GM19099 (cell line): Measurements from ENCODE around the gene DCST2.

Source experiments
- POLR2A ChIP-seq: IDR thresholded peaks from 3 replicates; pipeline ENCODE4 v1.6.1; 2011; ENCODE audit warnings: low read depth; ENCODE audit not compliant: insufficient read length; ENCODE audit errors: extremely low read depth

The DCST2 gene

DNA sequence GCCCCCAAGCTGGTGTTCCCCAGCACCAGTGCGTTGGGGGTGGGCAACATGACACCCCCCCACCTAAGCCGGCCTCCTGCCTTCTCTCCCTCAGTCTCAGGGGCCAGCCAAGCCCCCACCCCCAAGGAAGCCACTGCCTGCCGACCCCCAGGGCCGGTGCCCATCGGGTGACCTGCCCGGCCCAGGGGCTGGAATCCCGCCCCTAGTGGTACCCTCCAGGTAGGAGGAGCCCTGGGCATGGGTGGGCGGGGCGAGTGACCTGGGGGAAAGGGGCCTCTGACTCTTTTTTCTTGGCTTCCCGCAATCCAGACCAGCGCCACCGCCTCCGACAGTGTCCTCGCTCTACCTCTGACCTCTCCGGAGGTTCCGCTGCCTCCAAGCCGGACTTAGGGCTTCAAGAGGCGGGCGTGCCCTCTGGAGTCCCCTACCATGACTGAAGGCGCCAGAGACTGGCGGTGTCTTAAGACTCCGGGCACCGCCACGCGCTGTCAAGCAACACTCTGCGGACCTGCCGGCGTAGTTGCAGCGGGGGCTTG, 28.6 kb upstream of the DCST2 start:
- TF ChIP-seq POLR2A: no peak

DNA sequence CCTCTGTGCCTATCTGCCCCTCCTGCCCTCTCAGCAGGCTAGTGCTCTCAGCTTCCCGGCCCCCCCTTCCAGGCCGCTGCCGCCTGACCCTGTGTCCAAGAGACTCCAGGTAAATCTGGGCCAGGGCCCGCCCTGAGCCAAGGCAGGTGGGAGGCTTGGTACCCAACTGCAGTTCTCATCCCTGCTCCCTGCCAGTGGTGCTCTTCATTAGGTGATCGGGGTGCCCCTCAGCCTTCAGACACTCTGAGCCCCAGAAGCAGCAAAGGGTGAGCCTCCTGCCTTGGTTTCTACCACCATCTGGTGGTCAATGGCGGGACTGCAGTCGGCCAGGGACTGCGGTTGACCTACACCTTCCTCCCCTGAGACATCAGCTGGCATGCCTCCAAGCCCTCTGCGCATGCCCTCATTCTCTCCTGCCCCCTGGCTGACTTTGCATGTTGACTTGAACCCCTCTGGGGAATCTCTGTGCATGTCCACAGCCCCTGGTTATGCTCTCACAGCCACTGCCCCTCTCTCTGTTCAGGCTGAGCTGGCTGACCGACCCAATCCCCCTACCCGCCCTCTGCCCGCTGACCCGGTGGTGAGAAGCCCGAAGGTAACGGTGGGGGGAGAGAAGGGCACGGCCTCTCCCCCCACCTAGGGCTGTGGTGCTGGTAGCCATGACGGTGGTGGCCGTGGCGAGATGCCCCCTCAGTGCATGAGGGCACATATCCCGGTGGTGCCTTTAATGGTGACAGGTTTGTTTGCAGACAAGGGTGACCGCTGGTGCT, 28.0 kb upstream of the DCST2 start:
- no peak for TF ChIP-seq POLR2A

DNA sequence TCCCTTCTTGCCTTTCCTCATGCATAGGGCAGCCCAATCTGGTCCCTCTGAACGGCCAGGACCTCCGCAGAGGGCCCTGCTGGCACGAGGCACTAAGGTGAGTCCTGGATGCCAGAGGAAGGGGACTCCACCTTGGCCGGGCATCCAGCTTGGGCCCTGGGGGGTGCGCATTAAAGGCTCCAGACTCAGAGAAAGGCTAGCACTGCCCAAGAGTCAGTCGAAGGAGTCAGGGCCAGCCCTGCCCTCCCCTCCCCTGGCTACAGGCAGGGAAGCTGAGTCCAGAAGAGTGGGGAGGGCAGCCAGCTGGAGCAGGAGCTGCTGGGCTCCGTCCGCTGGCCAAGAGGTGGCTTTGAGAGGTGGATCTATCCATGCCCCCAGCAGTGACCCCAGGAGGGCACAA, 27.2 kb upstream of the DCST2 start:
- TF ChIP-seq POLR2A: no peak

DNA sequence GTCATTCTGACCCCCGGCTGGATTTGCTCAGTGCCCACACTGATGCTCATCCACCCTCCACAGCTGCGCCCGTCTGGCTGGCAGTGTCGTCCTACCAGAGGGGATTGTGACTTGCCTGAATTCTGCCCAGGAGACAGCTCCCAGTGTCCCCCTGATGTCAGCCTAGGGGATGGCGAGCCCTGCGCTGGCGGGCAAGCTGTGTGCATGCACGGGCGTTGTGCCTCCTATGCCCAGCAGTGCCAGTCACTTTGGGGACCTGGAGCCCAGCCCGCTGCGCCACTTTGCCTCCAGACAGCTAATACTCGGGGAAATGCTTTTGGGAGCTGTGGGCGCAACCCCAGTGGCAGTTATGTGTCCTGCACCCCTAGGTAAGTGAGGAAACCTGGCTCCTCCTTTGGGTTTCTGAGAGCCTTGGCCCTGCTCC, 24.2 kb upstream of the DCST2 start:
- TF ChIP-seq POLR2A: no peak

DNA sequence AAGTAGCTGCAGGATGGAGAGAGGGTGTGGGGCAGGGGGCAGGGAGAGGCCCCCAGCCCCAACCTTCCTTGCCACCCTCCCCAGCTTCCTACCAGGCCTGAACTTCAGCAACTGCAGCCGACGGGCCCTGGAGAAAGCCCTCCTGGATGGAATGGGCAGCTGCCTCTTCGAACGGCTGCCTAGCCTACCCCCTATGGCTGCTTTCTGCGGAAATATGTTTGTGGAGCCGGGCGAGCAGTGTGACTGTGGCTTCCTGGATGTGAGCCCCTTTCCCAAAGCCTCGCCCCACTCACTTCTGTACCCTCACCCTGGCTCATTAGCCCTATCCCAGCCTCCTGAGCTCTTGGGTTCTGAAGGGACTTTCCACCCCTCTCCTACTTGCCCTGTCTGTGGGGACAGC, 23.5 kb upstream of the DCST2 start:
- no peak for TF ChIP-seq POLR2A

DNA sequence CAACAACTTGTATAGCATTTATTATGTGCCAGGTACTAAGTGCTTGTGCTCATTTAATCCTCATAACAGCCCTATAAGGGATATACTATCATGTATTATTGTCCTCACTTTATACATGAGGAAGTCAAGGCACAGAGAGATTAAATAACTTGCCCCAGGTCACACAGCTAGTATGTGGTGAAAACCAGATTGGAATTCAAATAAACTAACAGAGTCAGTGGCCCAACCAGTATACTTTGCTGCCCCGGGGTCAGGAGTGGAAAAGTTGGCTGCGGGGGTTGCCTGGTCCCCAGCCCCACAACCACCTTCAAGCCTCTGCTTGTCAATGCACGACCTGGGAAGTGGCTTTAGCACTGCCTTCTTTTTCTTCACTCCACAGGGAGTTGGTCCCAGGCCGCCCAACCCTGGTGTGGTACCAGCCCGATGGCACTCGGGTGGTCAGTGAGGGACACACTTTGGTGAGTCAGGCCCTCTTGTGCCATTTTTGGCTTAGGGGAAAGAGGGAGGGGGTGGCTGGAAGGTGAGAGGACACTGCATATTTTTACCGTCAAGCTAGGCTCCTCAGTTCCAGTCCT, 20.0 kb upstream of the DCST2 start:
- no peak for TF ChIP-seq POLR2A

DNA sequence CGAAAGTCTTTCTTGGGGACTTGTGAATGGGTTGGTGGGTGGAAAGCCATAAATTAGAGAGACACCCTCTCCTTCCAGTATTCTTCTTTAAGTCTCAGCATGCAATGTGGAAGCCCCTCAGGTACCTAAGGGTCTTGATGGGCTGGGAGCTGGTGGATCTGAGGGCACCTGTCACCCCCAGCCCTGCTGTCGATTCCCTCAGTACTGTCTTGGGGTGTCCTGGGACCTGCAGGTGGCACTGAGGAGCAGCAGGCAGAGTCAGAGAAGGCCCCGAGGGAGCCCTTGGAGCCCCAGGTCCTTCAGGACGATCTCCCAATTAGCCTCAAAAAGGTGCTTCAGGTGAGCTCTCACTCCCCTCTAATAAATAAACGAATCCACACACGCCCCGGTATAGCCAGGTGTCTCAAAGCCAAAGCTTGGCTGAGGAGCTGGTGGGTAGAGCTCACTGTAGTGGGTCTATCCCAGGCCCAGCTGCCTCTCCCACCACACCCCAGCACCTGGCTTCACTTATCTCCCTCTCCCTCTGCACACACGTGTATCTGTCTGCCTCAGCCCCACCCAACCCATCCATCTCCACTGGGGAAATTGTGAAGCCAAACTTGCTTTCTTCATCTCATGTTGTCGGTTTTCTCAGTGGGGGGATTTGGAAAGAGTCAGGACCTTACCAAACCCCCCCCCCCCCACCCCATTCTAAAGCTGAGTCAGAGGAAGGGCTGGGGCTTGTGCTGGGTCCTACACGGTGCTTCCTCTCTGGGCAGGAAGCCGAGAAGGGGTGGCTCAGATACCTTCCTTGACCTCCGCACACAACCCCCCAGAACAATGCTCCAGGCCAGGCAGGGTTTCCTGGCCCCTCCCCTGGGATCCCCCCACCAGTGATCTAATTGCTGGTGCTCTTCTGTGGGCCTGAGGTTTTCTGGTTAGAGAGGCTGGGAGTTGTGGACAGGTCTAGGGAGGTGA, 19.1 kb upstream of the DCST2 start:
- no peak for TF ChIP-seq POLR2A

DNA sequence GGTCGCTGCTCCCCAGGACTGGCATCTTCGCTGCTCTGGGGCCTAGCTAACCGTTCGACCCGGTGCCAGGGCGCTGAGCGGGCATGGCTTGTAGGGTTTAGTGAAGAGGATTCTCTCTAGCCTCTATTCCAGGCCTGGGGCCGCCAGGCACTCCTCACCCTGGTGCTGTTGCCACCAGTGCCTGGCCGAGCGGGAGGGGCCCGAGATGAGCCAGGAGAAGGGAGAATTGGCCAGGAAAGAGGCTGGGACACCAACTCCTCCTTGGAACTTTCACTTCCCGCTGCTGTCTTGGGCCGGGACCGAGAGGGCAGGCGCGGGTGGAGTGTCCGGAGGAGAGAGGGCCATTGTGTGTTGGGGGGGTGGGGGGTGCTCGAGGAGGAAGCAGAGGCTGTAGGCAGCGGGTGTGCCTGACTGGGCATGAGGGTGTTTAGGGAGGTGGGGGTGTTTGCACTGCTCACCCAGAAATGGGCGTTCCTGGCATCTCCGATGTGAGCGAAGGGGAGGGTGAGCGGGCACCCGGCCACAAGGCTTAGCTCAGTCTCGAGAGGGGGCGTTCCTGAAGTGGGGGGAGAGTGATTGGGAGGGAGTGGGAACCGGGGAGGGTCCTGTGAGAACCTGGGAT, 18.3 kb upstream of the DCST2 start:
- TF ChIP-seq POLR2A: no peak

DNA sequence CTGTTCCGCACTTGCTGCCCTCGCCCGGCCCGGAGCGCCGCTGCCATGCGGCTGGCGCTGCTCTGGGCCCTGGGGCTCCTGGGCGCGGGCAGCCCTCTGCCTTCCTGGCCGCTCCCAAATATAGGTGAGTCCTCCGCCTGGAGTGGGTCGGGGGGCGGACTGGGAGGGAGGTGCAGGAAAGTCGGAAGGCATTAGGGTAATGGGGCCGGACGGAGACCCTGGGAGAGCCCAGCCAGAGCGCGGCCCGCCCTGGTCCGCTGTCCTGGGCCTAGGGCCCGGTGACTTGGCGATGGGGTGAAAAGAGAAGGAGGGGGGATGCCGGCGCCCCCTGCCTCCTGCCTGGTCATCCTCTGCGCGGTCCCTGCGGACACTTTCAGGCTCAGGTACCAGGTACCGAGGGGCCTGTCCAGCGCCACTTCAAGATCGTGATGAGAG, 17.8 kb upstream of the DCST2 start:
- TF ChIP-seq POLR2A: peak; percentile 40

DNA sequence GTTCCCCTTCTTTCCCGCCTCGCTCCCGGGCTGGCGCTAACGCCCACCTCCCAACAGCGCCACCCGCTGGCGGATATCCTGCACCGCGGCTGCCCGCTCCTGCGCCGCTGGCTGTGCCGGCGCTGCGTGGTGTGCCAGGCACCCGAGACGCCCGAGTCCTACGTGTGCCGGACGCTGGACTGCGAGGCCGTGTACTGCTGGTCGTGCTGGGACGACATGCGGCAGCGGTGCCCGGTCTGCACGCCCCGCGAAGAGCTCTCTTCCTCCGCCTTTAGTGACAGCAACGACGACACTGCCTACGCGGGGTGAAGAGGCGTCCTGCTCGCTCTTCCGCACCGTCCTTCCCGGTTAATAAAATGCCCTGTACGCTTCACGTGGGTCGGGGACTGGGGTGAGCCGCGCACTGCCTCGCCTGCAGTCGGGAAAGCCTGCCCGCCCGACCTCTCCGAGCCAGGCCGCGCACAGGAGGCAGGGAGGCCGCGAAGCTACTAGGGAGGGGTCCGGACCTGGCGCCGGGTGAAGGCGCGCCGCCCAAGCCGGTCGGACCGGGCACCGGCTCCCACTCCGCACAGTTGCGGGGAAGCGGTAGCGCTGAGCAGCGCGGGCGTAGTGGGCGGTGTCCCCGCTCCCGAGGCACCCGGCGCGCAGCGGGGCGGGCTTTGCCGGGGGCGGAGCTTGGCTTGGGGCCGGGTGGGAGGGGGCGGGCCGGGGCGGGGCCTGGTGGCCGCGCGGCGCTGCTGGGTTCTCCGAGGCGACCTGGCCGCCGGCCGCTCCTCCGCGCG, 17.2 kb upstream of the DCST2 start, which contains the start of gene ADAM15:
TSS of gene ADAM15 (plus strand) at position 757 of the 782 bp plus-strand sequence. CDS start 71 bp downstream, outside the sequence.
- TF ChIP-seq POLR2A: peak; percentile 33

DNA sequence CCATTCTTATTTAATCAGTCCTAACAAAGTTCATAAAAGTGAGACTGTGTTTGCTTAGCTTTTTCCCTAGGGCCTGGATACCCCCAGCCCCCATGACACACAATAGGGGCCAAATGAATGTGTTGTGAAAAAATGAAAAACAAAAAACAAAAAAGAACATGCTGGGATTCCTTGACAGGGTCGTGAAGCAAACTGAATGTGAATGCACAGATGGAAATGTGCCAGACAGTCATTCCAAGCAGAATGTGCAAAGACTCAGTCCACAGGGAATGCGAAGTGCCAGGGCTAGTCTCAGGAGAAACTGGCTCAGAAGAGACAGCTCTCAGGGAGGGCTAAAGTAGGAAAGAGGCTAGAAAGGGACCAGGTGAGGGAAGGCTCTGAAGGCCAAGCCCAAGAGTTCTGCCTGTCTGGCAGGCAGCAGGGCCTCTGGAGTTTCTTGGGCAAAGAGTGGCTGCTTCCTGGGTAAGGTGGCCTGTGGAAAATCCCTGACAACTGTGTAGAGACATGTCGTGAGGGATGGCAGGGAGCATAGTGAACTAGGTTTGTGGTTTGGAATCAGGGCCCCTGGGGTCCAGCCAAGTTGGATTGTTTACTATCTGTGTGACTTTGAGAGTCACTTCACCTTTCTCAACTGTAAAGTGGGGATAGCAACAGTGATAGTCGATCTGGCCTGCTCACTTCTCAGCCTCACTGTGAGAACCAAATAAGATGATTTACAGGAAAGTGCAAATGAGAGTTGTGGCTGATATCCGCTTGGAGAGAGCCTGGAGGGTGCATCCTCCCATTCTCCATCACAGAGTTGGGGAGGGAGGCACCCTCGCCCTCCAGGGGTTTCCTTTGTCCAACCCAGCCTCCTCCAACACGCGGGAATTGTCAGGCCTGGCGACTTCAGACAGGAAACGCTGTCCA, 16.3 kb upstream of the DCST2 start:
- no peak for TF ChIP-seq POLR2A

DNA sequence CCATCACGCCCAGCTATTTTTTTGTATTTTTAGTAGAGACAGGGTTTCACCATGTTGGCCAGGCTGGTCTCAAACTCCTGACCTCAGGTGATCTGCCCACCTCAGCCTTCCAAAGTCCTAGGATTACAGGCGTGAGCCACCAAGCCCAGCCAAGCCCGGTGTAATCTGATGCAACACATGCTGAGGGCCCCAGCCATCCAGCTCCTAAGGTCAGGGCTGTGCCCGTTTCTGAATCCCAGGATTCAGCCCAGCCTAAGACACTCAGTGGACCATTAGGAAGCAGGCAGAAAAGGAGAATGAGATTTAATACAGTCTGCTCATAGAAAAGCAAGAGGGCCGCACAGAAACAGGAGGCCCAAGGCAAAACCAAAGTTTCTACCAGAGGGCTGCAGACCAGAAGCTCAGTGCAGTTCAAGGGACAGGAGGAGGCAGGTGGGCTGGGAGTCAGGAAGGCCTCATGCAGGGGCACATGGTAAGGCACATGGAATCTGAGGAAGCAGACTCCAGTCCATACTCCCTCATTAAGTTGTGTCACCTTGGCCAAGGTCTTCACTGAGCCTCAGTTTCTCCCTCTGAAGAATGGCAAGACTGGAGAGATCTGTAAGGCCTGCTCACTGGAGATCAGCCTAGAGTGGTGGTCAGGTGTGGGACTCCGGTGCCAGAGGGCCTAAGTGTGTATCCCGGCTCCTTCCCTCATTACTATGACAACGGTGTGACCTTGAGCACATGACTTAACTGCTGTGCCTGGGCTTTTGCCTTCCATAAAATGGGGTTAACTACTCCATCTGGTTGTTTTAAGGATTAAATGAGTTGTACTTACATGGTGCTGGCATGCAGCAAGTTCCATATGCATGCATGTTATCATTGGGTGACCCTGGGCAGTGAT, 15.1 kb upstream of the DCST2 start:
- no peak for TF ChIP-seq POLR2A
